Measurements from ENCODE around the gene UTS2R. TPM values are rescaled to one million over a fixed set of nuclear protein-coding genes. Genes with fewer than 3 reads are reported as not detected.

Gene UTS2R
- polyA plus RNA-seq, 1 experiment: not detected

GRCh38 chr17:82412535-82413520 lies 41.3 kb downstream of the UTS2R start:
- no peaks in the 10 kb centered on the region; the same call in 1 of the 2 replicates for H3K9me3 ChIP-seq (ENCODE audit: control insufficient read depth, insufficient read depth, low read length)
- POLR2A ChIA-PET: no interaction called here

GRCh38 chr17:82414548-82415281 lies 43.1 kb downstream of the UTS2R start:
- Histone ChIP-seq H3K27me3 (ENCODE audit: control insufficient read depth, insufficient read depth, low read length) (no peaks in the 10 kb centered on the region), H3K27ac (ENCODE audit: low read depth, low read length) (no peak overlapping the region), H3K9me3 (ENCODE audit: control insufficient read depth, insufficient read depth, low read length) (no peaks in the 10 kb centered on the region; the same call in 1 of the 2 replicates), H3K4me3 (ENCODE audit: low read depth, low read length) (no peak overlapping the region)
- peak; percentile 74 for TF ChIP-seq CTCF (IDR thresholded peaks at IDR 0.05; ENCODE audit: low read depth, low read length)
- CTCF ChIA-PET: interaction anchor here (0.5 to 1.5 kb wide), 11 partner anchors 11 to 184 kb away, joined by 3 to 6 read pairs (median 3); no protein-coding TSS in a partner anchor
- POLR2A ChIA-PET: no interaction called here
- no peak for DNase-seq (ENCODE audit: low read depth, low spot score)

More at GRCh38 chr17:82412535-82413520, 41.3 kb downstream of the UTS2R start:
- Histone ChIP-seq H3K27ac (ENCODE audit: low read depth, low read length) (no peak overlapping the region), H3K27me3 (ENCODE audit: control insufficient read depth, insufficient read depth, low read length) (no peaks in the 10 kb centered on the region), H3K4me3 (ENCODE audit: low read depth, low read length) (no peak overlapping the region)
- DNase-seq (ENCODE audit: low read depth, low spot score): no peak
- CTCF ChIA-PET: interaction anchor here (1.1 to 1.5 kb wide), 2 partner anchors 11 to 60 kb away, joined by 3 to 4 read pairs; no protein-coding TSS in a partner anchor
- no peak for TF ChIP-seq CTCF (IDR thresholded peaks at IDR 0.05; ENCODE audit: low read depth, low read length)

GRCh38 chr17:82415336-82415735 lies 43.8 kb downstream of the UTS2R start:
- Histone ChIP-seq H3K9me3 (ENCODE audit: control insufficient read depth, insufficient read depth, low read length) (no peaks in the 10 kb centered on the region; the same call in 1 of the 2 replicates), H3K27ac (ENCODE audit: low read depth, low read length) (no peak overlapping the region), H3K27me3 (ENCODE audit: control insufficient read depth, insufficient read depth, low read length) (no peaks in the 10 kb centered on the region), H3K4me3 (ENCODE audit: low read depth, low read length) (no peak overlapping the region)
- no peak for DNase-seq (ENCODE audit: low read depth, low spot score)
- CTCF ChIA-PET: interaction anchor here (0.5 to 1.2 kb wide), 7 partner anchors 11 to 183 kb away, joined by 3 to 6 read pairs (median 3); no protein-coding TSS in a partner anchor
- TF ChIP-seq CTCF (IDR thresholded peaks at IDR 0.05; ENCODE audit: low read depth, low read length): no peak
- POLR2A ChIA-PET: no interaction called here

GRCh38 chr17:82415786-82416185 lies 44.2 kb downstream of the UTS2R start:
- H3K27ac ChIP-seq (ENCODE audit: low read depth, low read length): no peak overlapping the region

More at GRCh38 chr17:82415786-82416185, 44.2 kb downstream of the UTS2R start:
- no peak for DNase-seq (ENCODE audit: low read depth, low spot score)
- H3K4me3 ChIP-seq (ENCODE audit: low read depth, low read length): no peak overlapping the region
- ChIA-PET POLR2A (no interaction called here), CTCF (interaction anchor here (0.9 kb wide), 1 partner anchor 65 kb away, joined by 4 read pairs; no protein-coding TSS in a partner anchor)
- no peaks in the 10 kb centered on the region; the same call in 1 of the 2 replicates for H3K9me3 ChIP-seq (ENCODE audit: control insufficient read depth, insufficient read depth, low read length)
- TF ChIP-seq CTCF (IDR thresholded peaks at IDR 0.05; ENCODE audit: low read depth, low read length): no peak
- H3K27me3 ChIP-seq (ENCODE audit: control insufficient read depth, insufficient read depth, low read length): no peaks in the 10 kb centered on the region
